Activated CD4-positive, CD25-positive, alpha-beta regulatory T cell treated with anti-CD3 and anti-CD28 coated beads, Interleukin-2, amount 50 U/mL, for 16 hours (primary cell): ENCODE data around the gene TTLL8.

ENCODE experiments used
- DNase-seq: peaks from one replicate; pipeline ENCODE4 v3.0.0-alpha.2; 2020; ENCODE audit warnings: low read depth, low spot score

Gene TTLL8

GRCh38 chr22:50061824-50062355 lies 3.8 kb upstream of the TTLL8 start:
- DNase-seq: no peak

GRCh38 chr22:50061141-50061823 lies 3.2 kb upstream of the TTLL8 start:
- no peak for DNase-seq

- DNase-seq: no peak
These were observed 2.5 kb upstream of the TTLL8 start for GRCh38 chr22:50060441-50061140.

GRCh38 chr22:50059881-50060262 lies 1.8 kb upstream of the TTLL8 start:
- DNase-seq: no peak

- no peak for DNase-seq
These were observed 1.1 kb upstream of the TTLL8 start for GRCh38 chr22:50058906-50059880.

GRCh38 chr22:50057278-50058060 lies 629 bp downstream of the TTLL8 start:
- no peak for DNase-seq

GRCh38 chr22:50056214-50056972 lies 1.7 kb downstream of the TTLL8 start:
- no peak for DNase-seq

- DNase-seq: no peak
These were observed 4.2 kb downstream of the TTLL8 start for GRCh38 chr22:50053861-50054260.

- no peak for DNase-seq
These were observed 6.2 kb downstream of the TTLL8 start for GRCh38 chr22:50051930-50052329.

GRCh38 chr22:50049299-50050195 lies 8.6 kb downstream of the TTLL8 start:
- no peak for DNase-seq

- DNase-seq: no peak
These were observed 9.3 kb downstream of the TTLL8 start for GRCh38 chr22:50048836-50049235.

GRCh38 chr22:50048061-50048765 lies 9.9 kb downstream of the TTLL8 start:
- DNase-seq: no peak

- no peak for DNase-seq
These were observed 10.8 kb downstream of the TTLL8 start for GRCh38 chr22:50047346-50047745.

- no peak for DNase-seq
These were observed 11.4 kb downstream of the TTLL8 start for GRCh38 chr22:50046481-50047245.

GRCh38 chr22:50046019-50046415 lies 12.1 kb downstream of the TTLL8 start:
- no peak for DNase-seq

GRCh38 chr22:50045211-50046018 lies 12.7 kb downstream of the TTLL8 start:
- DNase-seq: no peak

- DNase-seq: no peak
These were observed 13.5 kb downstream of the TTLL8 start for GRCh38 chr22:50044485-50045118.
